OCI-LY7 (cell line): ENCODE results near the gene CCBE1. TPM values are rescaled to one million over a fixed set of nuclear protein-coding genes. Genes with fewer than 3 reads are reported as not detected.

Experiments
- BruUV-seq: library from RNA; stranded (reverse); fragments of 400-500 nt; replicated peaks from 2 replicates; lab custom pipeline; 2021; lab: Mats Ljungman, UMichigan
- CTCF ChIA-PET: fragments of 300-600 bp; sonication (Branson Sonifier 250); formaldehyde crosslinking; loops from one replicate; lab custom pipeline; 2022; ENCODE audit warnings: antibody characterized with exemption; ENCODE audit not compliant: unreplicated experiment; lab: Charles Lee
- POLR2A ChIA-PET: fragments of 300-600 bp; sonication (Branson Sonifier 250); formaldehyde crosslinking; loops from one replicate; lab custom pipeline; 2022; ENCODE audit warnings: antibody characterized with exemption; lab: Charles Lee
- DNase-seq: peaks from one replicate; pipeline ENCODE4 v3.0.0-alpha.2; 2015; ENCODE audit warnings: low spot score
- H2AFZ ChIP-seq: fragments of 200-600 bp; sonication (generic), shearing (Covaris generic); 2 replicates; pipeline ENCODE4 v1.6.1; 2014; ENCODE audit warnings: mild to moderate bottlenecking, antibody characterized with exemption, low read length, moderate library complexity
- H3K27ac ChIP-seq: fragments of 200-600 bp; sonication (generic); 2 replicates; pipeline ENCODE4 v1.5.1; 2014; ENCODE audit warnings: mixed run types, low read depth, mild to moderate bottlenecking, moderate library complexity, low read length, inconsistent platforms; ENCODE audit not compliant: poor library complexity, severe bottlenecking
- H3K36me3 ChIP-seq: fragments of 200-600 bp; sonication (generic); 2 replicates; pipeline ENCODE4 v1.6.1; 2014; ENCODE audit warnings: mild to moderate bottlenecking, antibody characterized with exemption, low read length, moderate library complexity, mixed read lengths; ENCODE audit not compliant: insufficient read depth
- H3K4me1 ChIP-seq: fragments of 200-600 bp; sonication (generic); 2 replicates; pipeline ENCODE4 v1.5.1; 2014; ENCODE audit warnings: mild to moderate bottlenecking, low read length; ENCODE audit not compliant: insufficient read depth, poor library complexity, severe bottlenecking
- H3K4me2 ChIP-seq: fragments of 200-600 bp; sonication (generic); 2 replicates; pipeline ENCODE4 v1.6.1; 2014; ENCODE audit warnings: mild to moderate bottlenecking, low read length
- H3K4me3 ChIP-seq: fragments of 200-600 bp; sonication (generic); 2 replicates; pipeline ENCODE4 v1.5.1; 2014; ENCODE audit warnings: mild to moderate bottlenecking, low read depth, low read length; ENCODE audit not compliant: poor library complexity, severe bottlenecking
- H3K79me2 ChIP-seq: fragments of 200-600 bp; sonication (generic); 2 replicates; pipeline ENCODE4 v1.6.1; 2016; ENCODE audit warnings: low read depth, mild to moderate bottlenecking, low read length, moderate library complexity, mixed read lengths; ENCODE audit not compliant: insufficient read depth
- H3K9me2 ChIP-seq: fragments of 200-600 bp; sonication (generic); 2 replicates; pipeline ENCODE4 v1.6.1; 2016; ENCODE audit warnings: mild to moderate bottlenecking, low read length, mixed read lengths; ENCODE audit not compliant: insufficient read depth
- H3K9me3 ChIP-seq: fragments of 200-600 bp; sonication (generic); 2 replicates; pipeline ENCODE4 v1.6.1; 2014; ENCODE audit warnings: mild to moderate bottlenecking, mixed run types, low read length, mixed read lengths
- H4K20me1 ChIP-seq: fragments of 200-600 bp; sonication (generic); 2 replicates; pipeline ENCODE4 v1.6.1; 2014; ENCODE audit warnings: mild to moderate bottlenecking, antibody characterized with exemption, low read length, moderate library complexity, mixed read lengths; ENCODE audit not compliant: insufficient read depth
- CTCF ChIP-seq: fragments of 200-600 bp; sonication (generic); conservative IDR thresholded peaks from 2 replicates; pipeline ENCODE4 v1.5.1; 2014; ENCODE audit warnings: mild to moderate bottlenecking, antibody characterized with exemption, low read length, moderate library complexity, mixed read lengths
- EZH2phosphoT487 ChIP-seq: fragments of 200-600 bp; sonication (generic); IDR thresholded peaks from 2 replicates; pipeline ENCODE4 v1.6.1; 2018; ENCODE audit warnings: low read depth, borderline replicate concordance, mild to moderate bottlenecking, mixed run types, antibody characterized with exemption, low read length, moderate library complexity, mixed read lengths
- intact Hi-C: fragments of 100-400 bp; cut with micrococcal nuclease; formaldehyde crosslinking; loops from one replicate; pipeline ENCODE4 v1.10.0; 2022; ENCODE audit not compliant: unreplicated experiment
- total RNA-seq, 2 experiments: library from RNA; depleted of rRNA in 1 of 2; stranded (reverse); fragments of >200 nt in 1 of 2; shearing (Covaris generic) in 1 of 2; gene quantifications; 2 replicates each; pipeline ENCODE4 v1.2.3, GENCODE V29; 2014 to 2022

The CCBE1 gene
- total RNA-seq, 2 experiments from 2014 or later: 0.16 to 0.70 TPM

GRCh38 chr18:59627414-59627813, 69.8 kb downstream of the CCBE1 start:
- Histone ChIP-seq H3K79me2 (no peaks in the 10 kb centered on the region), H3K4me1 (no peaks in the 10 kb centered on the region), H3K27ac (no peak overlapping the region), H3K9me2 (no peaks in the 10 kb centered on the region), H4K20me1 (no peaks in the 10 kb centered on the region), H3K36me3 (no peaks in the 10 kb centered on the region), H2AFZ (no peak overlapping the region), H3K9me3 (no peaks in the 10 kb centered on the region), H3K4me3 (no peak overlapping the region), H3K4me2 (no peak overlapping the region)
- intact Hi-C loops: no loop called here
- CTCF ChIA-PET: no interaction called here
- POLR2A ChIA-PET: no interaction called here
- BruUV-seq: no TSS peak
- DNase-seq: no peak
- no peak for TF ChIP-seq CTCF
- no peak for TF ChIP-seq EZH2phosphoT487

- no peaks in the 10 kb centered on the region for H4K20me1 ChIP-seq
- TF ChIP-seq CTCF: no peak
- no peak for TF ChIP-seq EZH2phosphoT487
- H3K4me1 ChIP-seq: no peaks in the 10 kb centered on the region
- BruUV-seq: no TSS peak
- POLR2A ChIA-PET: no interaction called here
- H3K9me3 ChIP-seq: no peaks in the 10 kb centered on the region
- no peaks in the 10 kb centered on the region for H3K36me3 ChIP-seq
- CTCF ChIA-PET: no interaction called here
- intact Hi-C loops: no loop called here
- no peak overlapping the region for H3K27ac ChIP-seq
- no peaks in the 10 kb centered on the region for H3K79me2 ChIP-seq
- H3K9me2 ChIP-seq: no peaks in the 10 kb centered on the region
- H3K4me2 ChIP-seq: no peak overlapping the region
- no peak overlapping the region for H2AFZ ChIP-seq
- H3K4me3 ChIP-seq: no peak overlapping the region
- no peak for DNase-seq
Observed at GRCh38 chr18:59624369-59624765, 72.9 kb downstream of the CCBE1 start.

GRCh38 chr18:59623456-59624368, 73.5 kb downstream of the CCBE1 start:
- DNase-seq: no peak
- no peaks in the 10 kb centered on the region for H3K4me1 ChIP-seq
- BruUV-seq: no TSS peak
- no peaks in the 10 kb centered on the region for H3K9me3 ChIP-seq
- no peaks in the 10 kb centered on the region for H3K36me3 ChIP-seq
- H3K4me3 ChIP-seq: no peak overlapping the region
- no peaks in the 10 kb centered on the region for H4K20me1 ChIP-seq
- H3K4me2 ChIP-seq: no peak overlapping the region
- intact Hi-C loops: no loop called here
- H3K27ac ChIP-seq: no peak overlapping the region
- no peak overlapping the region for H2AFZ ChIP-seq
- TF ChIP-seq EZH2phosphoT487: no peak
- TF ChIP-seq CTCF: no peak
- ChIA-PET CTCF (no interaction called here), POLR2A (interaction anchor here (0.5 kb wide), 1 partner anchor 181 kb away, joined by 5 read pairs; no protein-coding TSS in a partner anchor)
- H3K79me2 ChIP-seq: no peaks in the 10 kb centered on the region
- no peaks in the 10 kb centered on the region for H3K9me2 ChIP-seq
